Esophagus muscularis mucosa (tissue), 4 donors: Measurements from ENCODE around the gene MSI2. TPM values are rescaled to one million over a fixed set of nuclear protein-coding genes. Genes with fewer than 3 reads are reported as not detected.

Source experiments
- DNase-seq: peaks from one replicate; pipeline ENCODE4 v3.0.0-alpha.2; 2017; ENCODE audit errors: extremely low spot score
- H3K27ac ChIP-seq, 4 donors: fragments of 200-600 bp; sonication (generic); replicated peaks in 1 of 4; 1 replicate in 3 of 4; 2 replicates in 1 of 4; pipeline ENCODE4 v1.5.1; 2016 to 2019; ENCODE audit warnings: mild to moderate bottlenecking in 1 of 4
- H3K27me3 ChIP-seq, 4 donors: fragments of 200-600 bp; sonication (generic); one replicate each; pipeline versions ENCODE4 v1.5.1 to v1.6.0; 2016 to 2019
- H3K36me3 ChIP-seq, 4 donors: fragments of 200-600 bp; sonication (generic); one replicate each; pipeline ENCODE4 v1.5.1; 2016 to 2019
- H3K4me1 ChIP-seq, 4 donors: fragments of 200-600 bp; sonication (generic); one replicate each; pipeline ENCODE4 v1.5.1; 2016 to 2019
- H3K4me3 ChIP-seq, 4 donors: fragments of 200-600 bp; sonication (generic); 1 replicate in 2 of 4; 2 replicates in 2 of 4; pipeline ENCODE4 v1.5.1; 2016 to 2019; ENCODE audit warnings: mild to moderate bottlenecking in 4 of 4, moderate library complexity in 1 of 4
- H3K9me3 ChIP-seq, 4 donors: fragments of 200-600 bp; sonication (generic); 1 replicate in 3 of 4; 2 replicates in 1 of 4; pipeline ENCODE4 v1.5.1; 2016 to 2019
- CTCF ChIP-seq, 3 experiments: fragments of 200-600 bp in 2 of 3; fragments of 450-650 bp in 1 of 3; sonication (generic) in 2 of 3; IDR thresholded peaks; one replicate each; pipeline ENCODE4 v1.5.1; 2017 to 2019; ENCODE audit warnings: antibody characterized with exemption in 3 of 3, mild to moderate bottlenecking in 2 of 3, moderate library complexity in 1 of 3
- EP300 ChIP-seq: sonication (generic); formaldehyde crosslinking; IDR thresholded peaks from one replicate; pipeline ENCODE4 v1.6.1; 2017; ENCODE audit warnings: antibody characterized with exemption
- POLR2A ChIP-seq: fragments of 450-650 bp; IDR thresholded peaks from one replicate; pipeline ENCODE4 v1.6.1; 2017; ENCODE audit warnings: antibody characterized with exemption, moderate library complexity, mild to moderate bottlenecking, low read depth
- POLR2AphosphoS5 ChIP-seq, 2 donors: sonication (generic); formaldehyde crosslinking; IDR thresholded peaks; one replicate each; pipeline ENCODE4 v1.6.1; 2017; ENCODE audit warnings: antibody characterized with exemption in 2 of 2
- WGBS: methylation state at CpG from one replicate; pipeline ENCODE4 v1.1.5; 2018; 5-methylcytosine and 5-hydroxymethylcytosine counted together
- intact Hi-C: fragments of 100-400 bp; cut with DNase I; formaldehyde crosslinking; loops from one replicate; pipeline ENCODE4 v1.15.1; 2023
- total RNA-seq, 4 donors: library from RNA; depleted of rRNA; stranded (reverse); fragments of >200 nt; gene quantifications; one replicate each; pipeline versions ENCODE4 v1.1.0 to v1.2.1, GENCODE V29; 2016

Gene MSI2
- total RNA-seq, 4 donors from 2014 or later: 28.8 to 39.0 (median 29.6) TPM

- no peak for DNase-seq
- peaks cover 15 to 27% (median 22%) of the 10 kb centered on the region in 4 donors for H3K4me1 ChIP-seq
- H3K4me3 ChIP-seq: no peak overlapping the region
- no peaks in the 10 kb centered on the region for H3K9me3 ChIP-seq
- intact Hi-C loops: no loop called here
- TF ChIP-seq POLR2A (no peak), EP300 (no peak), CTCF (IDR thresholded peaks at IDR 0.05) (no peak), POLR2AphosphoS5 (IDR thresholded peaks at IDR 0.05) (no peak)
- H3K27ac ChIP-seq: no peak overlapping the region
- 83% methylated on average over 1 of the region's 1 CpG for WGBS
- H3K36me3 ChIP-seq: peaks cover 0 to 45% (median 37%) of the 10 kb centered on the region in 4 donors
- no peaks in the 10 kb centered on the region for H3K27me3 ChIP-seq
Observed at GRCh38 chr17:57262557-57262956, 6.2 kb downstream of the MSI2 start.

GRCh38 chr17:57264250-57264649, 7.9 kb downstream of the MSI2 start:
- intact Hi-C loops: no loop called here
- Histone ChIP-seq H3K27me3 (no peaks in the 10 kb centered on the region), H3K27ac (no peak overlapping the region), H3K4me1 (peaks cover 6 to 15% (median 11%) of the 10 kb centered on the region in 4 donors), H3K9me3 (no peaks in the 10 kb centered on the region), H3K4me3 (no peak overlapping the region), H3K36me3 (peaks cover 0 to 59% (median 46%) of the 10 kb centered on the region in 4 donors)
- WGBS: 96% methylated on average over 5 of the region's 5 CpGs
- DNase-seq: no peak
- TF ChIP-seq POLR2AphosphoS5 (IDR thresholded peaks at IDR 0.05) (no peak), CTCF (IDR thresholded peaks at IDR 0.05) (no peak)

GRCh38 chr17:57264776-57265175, 8.5 kb downstream of the MSI2 start:
- no peak for TF ChIP-seq POLR2AphosphoS5 (IDR thresholded peaks at IDR 0.05)
- no peak for TF ChIP-seq CTCF (IDR thresholded peaks at IDR 0.05)
- TF ChIP-seq POLR2A: no peak
- no peak for TF ChIP-seq EP300
- Histone ChIP-seq H3K27ac (no peak overlapping the region), H3K9me3 (no peaks in the 10 kb centered on the region), H3K27me3 (no peaks in the 10 kb centered on the region), H3K36me3 (peaks cover 0 to 64% (median 49%) of the 10 kb centered on the region in 4 donors), H3K4me1 (peaks cover 1 to 11% (median 6%) of the 10 kb centered on the region in 4 donors), H3K4me3 (no peak overlapping the region)
- whole genome bisulfite sequencing: 87% methylated on average over 7 of the region's 7 CpGs
- no peak for DNase-seq
- intact Hi-C loops: no loop called here

GRCh38 chr17:57266902-57267311, 10.6 kb downstream of the MSI2 start:
- H3K4me3 ChIP-seq: no peak overlapping the region
- DNase-seq: no peak
- intact Hi-C loops: no loop called here
- 94% methylated on average over 14 of the region's 14 CpGs for WGBS
- TF ChIP-seq POLR2AphosphoS5 (IDR thresholded peaks at IDR 0.05): no peak
- TF ChIP-seq EP300: no peak
- no peak for TF ChIP-seq POLR2A
- no peak for TF ChIP-seq CTCF (IDR thresholded peaks at IDR 0.05)
- H3K36me3 ChIP-seq: peaks cover 0 to 66% (median 50%) of the 10 kb centered on the region in 4 donors
- H3K27me3 ChIP-seq: no peaks in the 10 kb centered on the region
- no peaks in the 10 kb centered on the region for H3K9me3 ChIP-seq
- H3K27ac ChIP-seq: no peak overlapping the region
- peaks cover 0 to 15% (median 6%) of the 10 kb centered on the region in 4 donors for H3K4me1 ChIP-seq

GRCh38 chr17:57268181-57268580, 11.9 kb downstream of the MSI2 start:
- DNase-seq: no peak
- WGBS: 95% methylated on average over 8 of the region's 8 CpGs
- Histone ChIP-seq H3K9me3 (no peaks in the 10 kb centered on the region), H3K4me3 (no peak overlapping the region), H3K27me3 (no peaks in the 10 kb centered on the region), H3K36me3 (peaks cover 0 to 59% (median 42%) of the 10 kb centered on the region in 4 donors), H3K27ac (no peak overlapping the region), H3K4me1 (peaks cover 0 to 15% (median 6%) of the 10 kb centered on the region in 4 donors)
- intact Hi-C loops: no loop called here
- TF ChIP-seq EP300 (no peak), POLR2A (no peak), CTCF (IDR thresholded peaks at IDR 0.05) (no peak), POLR2AphosphoS5 (IDR thresholded peaks at IDR 0.05) (no peak)
